ENCODE measurements around the gene UGT1A4. TPM values are rescaled to one million over a fixed set of nuclear protein-coding genes. Genes with fewer than 3 reads are reported as not detected.
A peak's percentile ranks its signal among the peaks of the same experiment; 100 is the strongest.

The UGT1A4 gene
- total and polyA plus RNA-seq, 2 of the 8 experiments (the other 6 are each of a cell fraction or from before 2014, with no cell fraction given) = not detected

- ChIA-PET POLR2A (ENCODE audit: partially characterized antibody) (no interaction called here), CTCF (ENCODE audit: partially characterized antibody) (no interaction called here)
- Histone ChIP-seq H2AK5ac (ENCODE audit: low read depth, low read length) (no peak overlapping the region), H2BK12ac (ENCODE audit: low read depth, low read length) (no peak overlapping the region), H3K79me2 (ENCODE audit: control insufficient read depth in 1 of 2, insufficient read depth in 2 of 2, low read length in 2 of 2) (no peaks in the 10 kb centered on the region), H4K91ac (replicated peaks; ENCODE audit: insufficient read length, low read length) (no peak overlapping the region), H3K36me3 (ENCODE audit: control insufficient read depth in 2 of 4, insufficient read depth in 4 of 4, low read length in 3 of 4) (no peaks in the 10 kb centered on the region), H2BK120ac (replicated peaks; ENCODE audit: low read depth, low read length) (no peak overlapping the region), H2BK15ac (ENCODE audit: low read length) (no peak overlapping the region), H3K14ac (ENCODE audit: insufficient read length) (no peak overlapping the region), H4K20me1 (replicated peaks in 1 of 2; ENCODE audit: control insufficient read depth in 1 of 2, insufficient read depth in 2 of 2, low read length in 2 of 2) (no peaks in the 10 kb centered on the region), H3K4me1 (replicated peaks in 1 of 4; ENCODE audit: control insufficient read depth in 3 of 4, insufficient read depth in 4 of 4, low read length in 3 of 4) (no peaks in the 10 kb centered on the region), H3K56ac (replicated peaks; ENCODE audit: insufficient read length, low read depth, low read length) (no peak overlapping the region), H3K9ac (replicated peaks in 1 of 4; ENCODE audit: extremely low read depth in 1 of 4, low read depth in 3 of 4, low read length in 3 of 4) (no peak overlapping the region), H2BK20ac (ENCODE audit: low read length) (no peak overlapping the region), H2BK5ac (ENCODE audit: low read depth, low read length) (no peak overlapping the region), H3K27ac (ENCODE audit: low read depth, low read length) (no peak overlapping the region), H4K5ac (ENCODE audit: insufficient read length, low read depth, low read length) (no peak overlapping the region), H3K4ac (replicated peaks; ENCODE audit: insufficient read length, low read depth, low read length) (no peak overlapping the region), H4K8ac (ENCODE audit: extremely low read depth, insufficient read depth, low read length) (no peak overlapping the region), H3K23me2 (ENCODE audit: low read depth, low read length) (no peaks in the 10 kb centered on the region), H3K4me3 (ENCODE audit: extremely low read depth in 1 of 4, insufficient read depth in 2 of 4, low read depth in 3 of 4, low read length in 4 of 4) (no peak overlapping the region), H3K9me3 (ENCODE audit: insufficient read depth in 2 of 2, low read depth in 1 of 2, low read length in 1 of 2) (no peaks in the 10 kb centered on the region), H3K27me3 (replicated peaks in 1 of 4; ENCODE audit: control insufficient read depth in 3 of 4, extremely low read depth in 1 of 4, insufficient read depth in 3 of 4, low read length in 3 of 4) (peaks cover 0 to 1% (median 0%) of the 10 kb centered on the region in 4 experiments; a peak in 1 of 7 replicates), H3K18ac (ENCODE audit: extremely low read depth, low read length) (no peak overlapping the region), H2AFZ (ENCODE audit: low read length) (no peak overlapping the region), H3K4me2 (ENCODE audit: insufficient read depth in 1 of 2, low read depth in 2 of 2, low read length in 2 of 2) (no peak overlapping the region), H3K23ac (ENCODE audit: insufficient read length) (no peak overlapping the region), H3K79me1 (ENCODE audit: low read depth, low read length) (no peaks in the 10 kb centered on the region)
- 86% methylated on average over 5 of the region's 5 CpGs; no CpG with 5 or more reads in 1 of the 2 experiments for WGBS, 2 experiments (ENCODE audit: extremely low coverage in 1 of 2, insufficient coverage in 1 of 2, insufficient read length in 1 of 2, insufficient replicate concordance in 2 of 2, low coverage in 1 of 2, low lambda C conversion rate in 2 of 2, missing lambda C conversion rate in 1 of 2)
- TF ChIP-seq USF2 (IDR thresholded peaks at IDR 0.05; ENCODE audit: low read length) = peak; percentile 45
- no peak for TF ChIP-seq ASH2L (IDR thresholded peaks at IDR 0.05; ENCODE audit: low read length)
- DNase-seq (ENCODE audit: low read depth in 1 of 2, low spot score in 2 of 2) (no peak), FAIRE-seq (no peak)
Observed at GRCh38 chr2:233708942-233709341, 9.6 kb upstream of the UGT1A4 start.
